ENCODE data around the gene MRPL36.
"Not testable (repeated sequence)": the region's sequence is repeated elsewhere in the genome, so short reads cannot be mapped to it uniquely, and the experiment has no call there.

The MRPL36 gene

GRCh38 chr5:1796371-1797102, 3.1 kb downstream of the MRPL36 start:
- H3K4me1 ChIP-seq (ENCODE audit: control insufficient read depth, insufficient read depth, low read length): peaks cover 7% of the 10 kb centered on the region
- H3K9me3 ChIP-seq (ENCODE audit: control insufficient read depth, low read length): no peaks in the 10 kb centered on the region
- no peaks in the 10 kb centered on the region for H3K27me3 ChIP-seq (ENCODE audit: control insufficient read depth, insufficient read depth, low read length)
- H3K4me3 ChIP-seq (ENCODE audit: low read length): no peak overlapping the region
- no peak overlapping the region for H3K9ac ChIP-seq (ENCODE audit: low read length)
- no peaks in the 10 kb centered on the region for H3K36me3 ChIP-seq (ENCODE audit: control insufficient read depth, insufficient read depth, low read length)

DNA sequence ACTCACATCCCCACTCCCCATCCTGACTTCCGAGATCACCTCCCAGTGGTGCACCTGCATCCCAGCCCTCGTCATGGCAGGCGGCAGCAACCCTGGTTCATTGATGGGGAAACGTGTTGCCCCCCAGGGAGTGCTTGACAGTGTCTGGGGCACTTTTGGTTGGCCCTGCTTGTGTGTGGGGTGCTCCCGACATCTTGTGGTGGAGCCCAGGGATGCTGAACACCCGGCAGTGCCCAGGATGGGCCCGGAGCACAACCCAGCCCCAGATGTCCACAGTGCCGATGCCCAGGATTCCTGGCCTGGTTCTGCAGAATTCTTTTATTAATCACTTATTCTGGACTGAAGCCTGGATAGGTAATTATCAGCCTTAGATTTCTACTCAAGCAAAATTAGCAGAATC, 3.7 kb downstream of the MRPL36 start:
- Histone ChIP-seq H3K9ac (ENCODE audit: low read length) (no peak overlapping the region), H3K36me3 (ENCODE audit: control insufficient read depth, insufficient read depth, low read length) (no peaks in the 10 kb centered on the region), H3K4me1 (ENCODE audit: control insufficient read depth, insufficient read depth, low read length) (peaks cover 7% of the 10 kb centered on the region), H3K4me3 (ENCODE audit: low read length) (no peak overlapping the region), H3K27me3 (ENCODE audit: control insufficient read depth, insufficient read depth, low read length) (no peaks in the 10 kb centered on the region), H3K9me3 (ENCODE audit: control insufficient read depth, low read length) (no peaks in the 10 kb centered on the region)

DNA sequence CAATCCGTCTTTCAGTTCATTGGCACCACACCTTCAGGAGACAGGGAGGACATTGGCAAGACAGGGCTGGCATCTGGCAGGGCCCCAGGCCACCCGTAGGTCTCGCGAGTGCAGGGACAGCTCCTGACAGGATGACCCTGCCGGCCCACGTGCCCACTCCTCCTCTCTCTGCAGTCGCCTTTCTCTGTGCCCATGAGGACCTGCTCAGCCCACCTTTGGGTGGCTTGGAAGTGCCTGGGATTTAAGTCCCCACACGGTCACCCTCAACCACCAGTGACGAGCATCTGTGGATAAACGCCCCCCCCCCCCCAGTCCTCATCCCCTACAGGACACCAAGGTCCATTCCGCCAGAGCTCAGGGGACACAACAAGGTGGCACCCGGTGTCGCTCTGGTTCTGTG, 4.1 kb downstream of the MRPL36 start:
- H3K9me3 ChIP-seq (ENCODE audit: control insufficient read depth, low read length): no peaks in the 10 kb centered on the region
- H3K27me3 ChIP-seq (ENCODE audit: control insufficient read depth, insufficient read depth, low read length): peaks cover 2% of the 10 kb centered on the region
- no peak overlapping the region for H3K4me3 ChIP-seq (ENCODE audit: low read length)
- no peaks in the 10 kb centered on the region for H3K36me3 ChIP-seq (ENCODE audit: control insufficient read depth, insufficient read depth, low read length)
- H3K4me1 ChIP-seq (ENCODE audit: control insufficient read depth, insufficient read depth, low read length): peaks cover 7% of the 10 kb centered on the region
- H3K9ac ChIP-seq (ENCODE audit: low read length): no peak overlapping the region

DNA sequence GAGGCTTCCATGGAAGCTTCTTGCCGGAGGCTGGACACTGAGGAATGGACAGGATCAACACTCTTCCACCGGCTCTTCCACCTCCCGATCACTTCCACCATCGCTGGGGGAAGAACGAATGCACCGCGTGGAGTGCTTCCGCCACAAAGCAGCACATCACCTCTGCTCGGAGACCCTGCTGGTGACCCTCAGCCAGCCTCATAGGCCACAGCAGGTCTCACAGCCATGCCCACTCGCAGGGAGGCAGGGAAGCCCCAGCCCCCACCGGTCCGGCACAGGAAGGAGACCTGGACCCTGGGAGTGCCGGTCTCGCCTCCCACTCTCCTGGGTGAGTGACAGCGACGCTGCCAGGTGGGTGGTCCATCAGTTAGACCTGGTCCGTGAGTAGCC, 4.7 kb downstream of the MRPL36 start:
- Histone ChIP-seq H3K9ac (ENCODE audit: low read length) (no peak overlapping the region), H3K4me3 (ENCODE audit: low read length) (no peak overlapping the region), H3K36me3 (ENCODE audit: control insufficient read depth, insufficient read depth, low read length) (no peaks in the 10 kb centered on the region), H3K27me3 (ENCODE audit: control insufficient read depth, insufficient read depth, low read length) (peaks cover 4% of the 10 kb centered on the region), H3K4me1 (ENCODE audit: control insufficient read depth, insufficient read depth, low read length) (peaks cover 7% of the 10 kb centered on the region), H3K9me3 (ENCODE audit: control insufficient read depth, low read length) (no peaks in the 10 kb centered on the region)

DNA sequence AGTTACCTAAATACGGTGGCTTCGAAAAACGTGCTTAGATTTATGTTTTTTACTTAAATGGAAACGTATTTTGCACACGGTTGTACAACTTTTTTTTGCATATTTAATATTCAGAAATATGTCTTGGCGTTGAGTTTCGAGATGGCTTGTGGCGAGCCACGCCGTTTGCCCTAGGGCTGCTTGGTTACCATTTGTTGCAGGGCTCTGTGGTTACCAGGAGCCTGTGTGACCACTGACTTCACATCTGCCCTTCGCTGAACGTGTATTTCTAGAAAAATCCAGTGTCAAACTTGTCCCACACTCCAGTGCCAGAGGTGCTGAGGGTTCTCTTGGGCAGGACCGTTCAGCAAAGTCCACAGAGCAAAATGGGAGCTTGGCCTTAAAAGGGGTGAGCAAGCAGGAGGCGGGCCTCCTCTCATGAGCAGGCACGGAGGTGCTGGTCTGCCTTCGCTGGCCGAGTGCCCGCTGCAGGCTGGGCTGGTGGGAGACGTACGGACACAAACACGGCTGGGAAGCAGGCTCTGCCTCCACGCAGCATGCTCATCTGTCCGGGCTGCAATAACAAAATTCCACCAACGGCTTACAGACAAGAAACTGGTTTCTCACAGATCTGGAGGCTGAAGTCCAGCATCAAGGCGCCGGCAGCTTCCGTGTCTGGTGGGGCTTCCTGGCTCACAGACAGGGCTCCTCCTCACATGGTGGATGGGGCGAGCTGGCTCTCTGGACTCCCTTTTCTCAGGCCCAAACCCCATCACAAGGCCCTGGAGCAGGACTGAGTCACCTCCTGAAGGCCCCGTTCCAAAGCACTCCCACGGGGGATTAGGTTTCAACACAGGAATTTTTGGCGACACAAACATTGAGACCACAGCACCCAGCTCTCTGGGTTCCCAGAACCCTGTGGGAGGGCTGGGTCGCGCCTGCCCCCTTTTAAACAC, 5.4 kb downstream of the MRPL36 start:
- Histone ChIP-seq H3K9ac (ENCODE audit: low read length) (no peak overlapping the region), H3K4me1 (ENCODE audit: control insufficient read depth, insufficient read depth, low read length) (peaks cover 7% of the 10 kb centered on the region), H3K9me3 (ENCODE audit: control insufficient read depth, low read length) (no peaks in the 10 kb centered on the region), H3K36me3 (ENCODE audit: control insufficient read depth, insufficient read depth, low read length) (no peaks in the 10 kb centered on the region), H3K4me3 (ENCODE audit: low read length) (no peak overlapping the region), H3K27me3 (ENCODE audit: control insufficient read depth, insufficient read depth, low read length) (peaks cover 4% of the 10 kb centered on the region)

- Histone ChIP-seq H3K9me3 (ENCODE audit: control insufficient read depth, low read length) (no peaks in the 10 kb centered on the region), H3K36me3 (ENCODE audit: control insufficient read depth, insufficient read depth, low read length) (no peaks in the 10 kb centered on the region), H3K4me1 (ENCODE audit: control insufficient read depth, insufficient read depth, low read length) (no peaks in the 10 kb centered on the region), H3K27me3 (ENCODE audit: control insufficient read depth, insufficient read depth, low read length) (peaks cover 4% of the 10 kb centered on the region), H3K4me3 (ENCODE audit: low read length) (no peak overlapping the region), H3K9ac (ENCODE audit: low read length) (no peak overlapping the region)
Observed at GRCh38 chr5:1793301-1793740, 6.3 kb downstream of the MRPL36 start.

- Histone ChIP-seq H3K4me3 (ENCODE audit: low read length) (no peak overlapping the region), H3K9me3 (ENCODE audit: control insufficient read depth, low read length) (no peaks in the 10 kb centered on the region), H3K4me1 (ENCODE audit: control insufficient read depth, insufficient read depth, low read length) (no peaks in the 10 kb centered on the region), H3K36me3 (ENCODE audit: control insufficient read depth, insufficient read depth, low read length) (no peaks in the 10 kb centered on the region), H3K9ac (ENCODE audit: low read length) (no peak overlapping the region), H3K27me3 (ENCODE audit: control insufficient read depth, insufficient read depth, low read length) (peaks cover 4% of the 10 kb centered on the region)
Observed at GRCh38 chr5:1792842-1793266, 6.8 kb downstream of the MRPL36 start.

- Histone ChIP-seq H3K36me3 (ENCODE audit: control insufficient read depth, insufficient read depth, low read length) (no peaks in the 10 kb centered on the region), H3K27me3 (ENCODE audit: control insufficient read depth, insufficient read depth, low read length) (peaks cover 4% of the 10 kb centered on the region), H3K4me1 (ENCODE audit: control insufficient read depth, insufficient read depth, low read length) (no peaks in the 10 kb centered on the region), H3K9ac (ENCODE audit: low read length) (no peak overlapping the region), H3K9me3 (ENCODE audit: control insufficient read depth, low read length) (no peaks in the 10 kb centered on the region), H3K4me3 (ENCODE audit: low read length) (no peak overlapping the region)
Observed at GRCh38 chr5:1791176-1791575, 8.5 kb downstream of the MRPL36 start.

DNA sequence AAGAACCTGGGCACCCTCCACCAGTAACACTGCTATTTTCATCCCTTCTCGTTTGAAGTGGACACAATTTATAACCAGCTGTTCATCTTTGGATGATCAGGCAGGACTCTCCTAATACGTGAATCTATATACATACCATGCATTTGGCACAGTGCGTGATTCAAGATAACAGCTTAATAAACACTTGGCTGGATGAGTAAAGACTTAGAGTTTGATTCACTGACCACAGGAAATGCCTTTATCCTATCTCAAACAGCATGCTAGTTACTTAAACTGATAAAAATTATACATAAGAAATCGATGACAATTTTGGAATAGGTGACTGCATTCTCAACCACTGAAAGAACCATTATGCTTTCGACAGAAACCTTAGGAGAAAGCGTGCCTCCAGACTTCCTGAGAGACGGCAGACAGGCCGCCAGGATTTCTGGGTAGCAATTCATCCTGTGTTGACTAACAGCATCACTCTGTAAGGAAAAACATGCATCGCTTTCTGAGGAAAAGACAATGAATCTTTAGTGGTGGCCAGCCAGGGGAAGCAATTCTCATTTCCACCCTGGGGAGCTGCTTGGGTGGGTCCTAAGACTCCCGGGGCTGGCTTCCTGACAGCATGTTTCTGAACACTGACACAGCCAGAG, 9.7 kb downstream of the MRPL36 start:
- no peaks in the 10 kb centered on the region for H3K36me3 ChIP-seq (ENCODE audit: control insufficient read depth, insufficient read depth, low read length)
- H3K9me3 ChIP-seq (ENCODE audit: control insufficient read depth, low read length): no peaks in the 10 kb centered on the region
- H3K27me3 ChIP-seq (ENCODE audit: control insufficient read depth, insufficient read depth, low read length): peaks cover 4% of the 10 kb centered on the region
- H3K4me3 ChIP-seq (ENCODE audit: low read length): no peak overlapping the region
- H3K9ac ChIP-seq (ENCODE audit: low read length): no peak overlapping the region
- no peaks in the 10 kb centered on the region for H3K4me1 ChIP-seq (ENCODE audit: control insufficient read depth, insufficient read depth, low read length)

DNA sequence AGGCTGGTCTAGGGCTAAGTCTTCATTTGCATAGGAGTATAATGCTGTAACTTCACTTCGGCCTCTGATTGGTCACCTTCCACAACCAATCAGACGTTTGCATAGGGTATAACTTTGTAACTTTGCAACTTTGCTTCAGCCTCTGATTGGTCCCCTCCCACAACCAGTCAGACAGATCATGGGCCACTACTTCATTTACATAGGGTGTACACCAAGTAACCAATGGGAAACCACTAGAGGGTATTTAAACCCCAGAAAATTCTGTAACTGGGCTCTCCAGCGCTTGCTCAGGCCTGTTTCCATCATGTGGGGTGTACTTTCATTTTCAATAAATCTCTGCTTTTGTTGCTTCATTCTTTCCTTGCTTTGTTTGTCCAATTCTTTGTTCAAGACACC, 10.2 kb downstream of the MRPL36 start:
- H3K36me3 ChIP-seq (ENCODE audit: control insufficient read depth, insufficient read depth, low read length); H3K4me1 ChIP-seq (ENCODE audit: control insufficient read depth, insufficient read depth, low read length); H3K9me3 ChIP-seq (ENCODE audit: control insufficient read depth, low read length); H3K9ac ChIP-seq (ENCODE audit: low read length); H3K27me3 ChIP-seq (ENCODE audit: control insufficient read depth, insufficient read depth, low read length); H3K4me3 ChIP-seq (ENCODE audit: low read length): not testable (repeated sequence)

- Histone ChIP-seq H3K9ac (ENCODE audit: low read length) (no peak overlapping the region), H3K4me3 (ENCODE audit: low read length) (no peak overlapping the region), H3K9me3 (ENCODE audit: control insufficient read depth, low read length) (no peaks in the 10 kb centered on the region)
Observed at GRCh38 chr5:1788828-1789227, 10.8 kb downstream of the MRPL36 start.

DNA sequence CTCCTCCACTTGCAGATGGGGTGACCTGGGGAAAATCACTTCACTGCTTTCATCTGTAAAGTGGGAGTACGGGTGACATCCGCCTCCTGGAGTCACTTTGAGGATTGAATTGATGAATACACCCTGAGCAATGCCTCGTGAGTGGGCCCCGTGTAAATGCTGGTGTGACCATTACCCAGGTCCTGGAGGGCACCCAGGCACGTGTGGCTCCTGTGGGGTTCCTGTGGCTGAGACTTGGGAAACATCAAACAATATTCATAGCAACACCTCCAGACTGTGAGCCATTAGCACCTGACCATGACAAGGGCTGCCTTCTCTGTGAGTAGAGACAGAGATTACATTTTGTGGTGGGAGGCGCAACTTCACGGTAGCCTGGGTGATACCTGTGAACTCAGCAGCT, 11.4 kb downstream of the MRPL36 start:
- H3K4me1 ChIP-seq (ENCODE audit: control insufficient read depth, insufficient read depth, low read length): no peaks in the 10 kb centered on the region
- no peak overlapping the region for H3K4me3 ChIP-seq (ENCODE audit: low read length)
- H3K9me3 ChIP-seq (ENCODE audit: control insufficient read depth, low read length): no peaks in the 10 kb centered on the region
- H3K27me3 ChIP-seq (ENCODE audit: control insufficient read depth, insufficient read depth, low read length): peaks cover 4% of the 10 kb centered on the region
- H3K9ac ChIP-seq (ENCODE audit: low read length): no peak overlapping the region
- no peaks in the 10 kb centered on the region for H3K36me3 ChIP-seq (ENCODE audit: control insufficient read depth, insufficient read depth, low read length)

More at GRCh38 chr5:1788828-1789227, 10.8 kb downstream of the MRPL36 start:
- Histone ChIP-seq H3K4me1 (ENCODE audit: control insufficient read depth, insufficient read depth, low read length) (no peaks in the 10 kb centered on the region), H3K27me3 (ENCODE audit: control insufficient read depth, insufficient read depth, low read length) (peaks cover 4% of the 10 kb centered on the region), H3K36me3 (ENCODE audit: control insufficient read depth, insufficient read depth, low read length) (no peaks in the 10 kb centered on the region)
